Fibroblast of skin of back (primary cell): Measurements from ENCODE around the gene CDC5L. TPM values are rescaled to one million over a fixed set of nuclear protein-coding genes. Genes with fewer than 3 reads are reported as not detected.
A peak's percentile ranks its signal among the peaks of the same experiment; 100 is the strongest.
"Not testable (repeated sequence)": the region's sequence is repeated elsewhere in the genome, so short reads cannot be mapped to it uniquely, and the experiment has no call there.

Experiments used
- DNase-seq: peaks from one replicate; pipeline ENCODE4 v3.0.0-alpha.2; 2013
- polyA plus RNA-seq, 2 experiments: library from polyadenylated mRNA; unstranded; fragments of 120-200 nt; gene quantifications; one replicate each; pipeline ENCODE4 v1.2.1, GENCODE V29; 2013; ENCODE audit not compliant: insufficient read length in 2 of 2

Gene CDC5L
- 21.9 TPM for polyA plus RNA-seq (2013, experiment 1 of 2; ENCODE audit: insufficient read length)
- 17.7 TPM for polyA plus RNA-seq (2013, experiment 2 of 2; ENCODE audit: insufficient read length)

DNA sequence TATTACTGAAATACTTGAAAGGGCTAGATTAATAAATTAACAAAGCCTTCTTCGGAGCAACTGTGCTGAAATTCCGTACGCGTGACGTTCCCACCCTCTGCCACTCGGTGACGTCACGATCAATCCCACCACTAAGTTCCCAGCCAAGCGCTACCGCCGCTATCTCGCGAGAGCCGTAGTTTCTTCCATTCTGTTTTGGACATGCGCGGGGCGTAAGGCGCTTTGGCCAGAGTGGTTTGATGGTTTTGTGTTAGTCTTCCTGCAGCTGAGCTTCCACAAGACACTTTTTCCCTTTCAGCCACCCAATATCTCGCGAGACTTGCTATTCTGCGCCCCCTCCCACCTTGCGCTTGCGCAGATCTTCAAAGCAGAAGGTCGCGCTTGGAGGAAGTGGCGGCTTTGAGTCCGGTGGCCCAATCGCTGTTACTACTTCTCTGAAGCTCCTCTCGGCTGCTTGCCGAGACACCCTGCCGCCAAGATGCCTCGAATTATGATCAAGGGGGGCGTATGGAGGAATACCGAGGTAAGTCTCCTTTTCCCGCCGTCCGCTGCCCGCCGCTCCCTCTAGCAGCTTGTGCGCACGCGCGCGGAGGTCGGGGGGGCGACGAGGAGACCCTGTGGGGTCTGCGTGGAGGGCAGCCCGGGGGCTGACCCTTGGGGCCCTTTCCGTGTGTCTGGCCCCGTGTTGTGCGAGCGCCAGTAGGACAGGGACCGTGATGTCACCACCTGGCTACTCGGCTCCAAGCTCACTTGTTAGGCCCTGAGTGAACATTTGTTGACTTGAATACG is at the start of gene CDC5L:
TSS of gene CDC5L (plus strand) at position 361 of the 789 bp plus-strand sequence. CDS start at position 479, 118 bp downstream.
- peak; percentile 99 for DNase-seq

DNA sequence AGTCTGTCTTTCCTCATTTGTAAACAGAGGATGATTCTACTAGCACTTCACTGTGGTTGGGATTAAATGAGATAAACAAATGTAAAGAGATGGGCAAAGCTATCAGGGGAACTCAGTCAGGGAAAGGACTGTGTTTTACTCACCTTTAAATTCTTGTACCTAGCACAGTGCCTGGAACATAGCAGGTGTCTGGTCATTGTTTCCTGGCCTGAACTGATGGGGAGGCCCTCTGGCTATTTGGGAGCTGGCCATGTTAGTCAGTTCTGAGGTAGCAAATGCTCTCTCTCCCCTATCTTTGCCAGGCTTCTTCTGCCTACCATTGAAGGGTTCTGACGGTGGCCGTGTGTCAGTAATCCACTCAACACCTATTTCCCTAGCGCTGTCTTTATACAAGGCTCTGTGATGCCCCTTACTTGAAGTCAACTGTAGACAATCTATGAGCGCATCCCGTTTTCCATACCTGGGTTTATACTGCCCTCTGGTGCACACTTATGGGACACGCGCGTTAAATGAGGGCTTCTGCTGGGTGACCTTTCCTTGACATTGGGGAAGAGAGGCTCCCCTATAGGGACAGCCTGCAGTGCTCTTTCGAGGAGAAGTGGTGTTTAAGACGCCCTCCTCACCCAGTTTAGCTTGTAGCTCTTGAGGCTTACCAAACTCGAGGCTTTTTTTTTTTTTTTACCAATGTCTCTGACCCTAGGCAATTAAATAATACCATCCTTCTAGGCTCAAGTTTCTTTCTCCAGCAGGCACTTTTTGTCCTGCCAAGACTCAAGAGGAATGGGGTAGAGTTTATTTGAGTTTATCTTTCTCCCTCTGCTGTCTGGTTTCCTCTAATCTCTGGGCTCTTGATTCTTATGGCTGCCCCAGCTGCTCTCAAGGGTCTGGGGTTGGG is 49.0 kb upstream of the CDC5L start:
- peak; percentile 60 for DNase-seq

DNA sequence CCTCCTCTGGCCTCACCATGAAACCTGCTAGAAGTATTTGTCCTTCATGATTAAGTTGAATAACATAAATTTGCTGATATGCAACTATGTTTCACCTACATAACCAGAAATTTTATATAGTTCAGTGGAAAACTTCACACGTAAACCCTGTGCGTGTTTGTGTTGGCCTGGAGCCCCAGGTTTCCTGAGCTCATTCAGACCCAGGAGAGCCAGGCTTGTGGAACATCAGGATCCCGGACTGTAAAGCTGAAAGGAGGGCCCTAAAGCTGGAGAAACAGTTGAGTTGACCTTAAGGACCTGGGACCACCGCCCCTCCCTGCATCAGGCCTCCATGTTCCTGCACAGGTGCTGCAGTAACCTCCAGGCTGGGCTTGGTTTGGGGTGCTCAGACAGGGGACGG is 48.2 kb upstream of the CDC5L start:
- no peak for DNase-seq

DNA sequence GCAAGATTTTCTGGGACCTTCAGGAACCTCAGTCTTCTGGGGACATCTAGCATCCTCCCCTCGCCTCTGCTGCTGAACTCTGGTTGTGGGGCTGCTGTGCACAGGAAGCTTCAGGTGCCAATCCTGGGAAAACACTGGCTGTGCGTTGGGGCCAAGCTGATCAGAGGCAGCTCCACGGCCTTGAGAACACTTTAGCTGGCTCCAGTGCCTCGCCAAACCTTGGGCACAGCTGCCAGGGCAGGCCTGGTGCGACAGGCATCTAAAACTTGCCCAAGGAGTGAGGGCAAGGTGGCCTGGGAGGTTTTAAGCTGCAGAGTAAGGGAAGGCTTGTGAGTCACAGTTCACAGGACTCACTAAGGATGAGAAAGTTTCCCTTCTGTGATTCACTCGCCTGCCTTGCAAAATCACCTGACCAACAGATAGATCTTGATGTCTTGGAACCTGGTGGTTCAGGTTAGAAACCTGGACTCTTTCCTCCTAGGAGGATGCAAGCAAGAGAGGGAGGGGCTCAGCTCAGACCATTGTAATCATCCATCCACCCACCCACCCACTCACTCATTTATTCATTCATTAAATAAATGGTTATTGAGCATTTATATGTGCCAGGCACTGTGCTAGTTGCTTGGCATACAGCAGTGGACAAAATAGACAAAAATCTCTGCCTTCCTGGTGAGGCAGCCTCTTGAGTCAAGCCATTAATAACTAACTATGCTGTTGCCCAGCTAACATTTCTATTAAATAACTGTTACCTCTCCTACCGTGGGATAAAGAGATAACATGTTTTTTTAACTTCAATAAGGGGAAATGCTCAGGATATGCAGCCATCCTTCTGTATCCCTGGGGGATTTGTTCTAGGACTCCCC is 47.5 kb upstream of the CDC5L start:
- DNase-seq = no peak

DNA sequence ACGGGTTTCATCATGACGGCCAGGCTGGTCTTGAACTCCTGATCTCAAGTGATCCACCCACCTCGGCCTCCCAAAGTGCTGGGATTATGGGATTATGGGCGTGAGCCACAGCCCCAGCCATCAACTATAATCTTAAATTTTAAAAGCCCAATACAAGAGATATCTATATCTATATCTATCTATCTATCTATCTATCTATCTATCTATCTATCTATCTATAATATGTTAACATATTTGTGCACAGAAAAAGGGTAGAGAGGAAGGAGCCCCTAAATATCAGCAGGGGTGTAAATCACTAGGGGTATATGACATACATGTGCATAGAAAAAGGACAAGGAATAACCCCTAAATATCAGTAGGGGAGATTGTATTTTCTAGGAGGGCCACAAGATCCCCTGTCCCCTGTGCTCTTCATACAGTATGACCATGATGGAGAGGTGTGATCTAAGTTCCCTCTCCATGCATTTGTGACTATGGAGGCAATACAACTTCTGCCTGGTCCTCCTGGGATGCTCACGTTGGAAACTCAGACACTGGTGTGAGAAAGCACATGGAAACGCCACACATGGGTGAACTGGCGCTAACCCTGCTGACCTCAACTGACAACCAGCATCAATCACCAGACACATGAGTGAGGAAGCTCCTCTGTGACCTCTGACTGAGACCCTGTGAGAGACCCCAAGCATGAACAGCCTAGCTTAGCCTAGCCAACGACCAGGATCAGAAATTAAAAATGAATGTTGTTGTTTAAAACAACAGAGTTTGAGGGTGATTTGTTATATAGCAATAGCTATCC is 46.2 kb upstream of the CDC5L start:
- no peak for DNase-seq

DNA sequence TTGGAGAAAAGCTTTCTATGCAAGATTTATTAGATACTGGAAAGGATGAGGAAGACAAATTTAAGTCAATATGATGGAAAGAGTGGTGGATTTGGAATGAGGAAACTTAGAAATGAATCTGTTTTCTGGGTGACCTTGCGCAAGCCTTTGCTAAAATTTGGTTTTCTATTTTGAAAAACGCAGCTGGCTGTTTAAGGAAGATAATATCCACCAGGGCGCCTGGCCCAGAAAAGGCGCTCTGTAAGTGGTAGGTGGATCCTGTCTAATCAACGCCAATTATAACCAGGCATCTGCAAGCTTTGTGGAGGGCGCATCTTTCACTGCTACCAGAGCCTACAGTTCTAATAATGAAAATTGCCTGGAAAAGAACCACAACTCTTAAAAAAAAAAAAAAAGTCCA is 45.5 kb upstream of the CDC5L start:
- DNase-seq = no peak

DNA sequence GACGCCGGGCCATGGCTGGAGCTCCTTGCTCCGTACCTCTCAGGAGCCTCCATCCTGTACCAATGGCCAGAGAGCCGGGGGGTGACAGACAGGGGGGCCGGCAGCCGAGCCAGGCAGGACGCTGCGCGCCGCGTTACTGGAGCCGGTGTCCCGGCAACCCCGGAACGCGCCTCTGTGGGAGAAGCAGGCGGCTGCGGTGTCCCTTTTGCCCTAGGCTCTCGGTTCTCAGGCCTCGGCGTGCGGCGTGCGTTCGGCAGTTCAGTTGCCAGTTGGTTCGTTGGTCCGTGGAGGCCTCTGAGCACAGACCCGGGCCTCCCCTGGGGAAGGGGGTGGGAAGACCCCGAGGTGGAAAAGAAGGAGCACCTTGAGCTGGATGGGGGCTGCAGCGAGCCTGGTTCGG is 45.0 kb upstream of the CDC5L start, which contains the start of gene SPATS1:
TSS of gene SPATS1 (plus strand) at position 162 of the 400 bp plus-strand sequence. CDS start 446 bp downstream, outside the sequence.
- DNase-seq = no peak

GRCh38 chr6:44346818-44347217 is 40.7 kb upstream of the CDC5L start:
- not testable (repeated sequence) for DNase-seq

DNA sequence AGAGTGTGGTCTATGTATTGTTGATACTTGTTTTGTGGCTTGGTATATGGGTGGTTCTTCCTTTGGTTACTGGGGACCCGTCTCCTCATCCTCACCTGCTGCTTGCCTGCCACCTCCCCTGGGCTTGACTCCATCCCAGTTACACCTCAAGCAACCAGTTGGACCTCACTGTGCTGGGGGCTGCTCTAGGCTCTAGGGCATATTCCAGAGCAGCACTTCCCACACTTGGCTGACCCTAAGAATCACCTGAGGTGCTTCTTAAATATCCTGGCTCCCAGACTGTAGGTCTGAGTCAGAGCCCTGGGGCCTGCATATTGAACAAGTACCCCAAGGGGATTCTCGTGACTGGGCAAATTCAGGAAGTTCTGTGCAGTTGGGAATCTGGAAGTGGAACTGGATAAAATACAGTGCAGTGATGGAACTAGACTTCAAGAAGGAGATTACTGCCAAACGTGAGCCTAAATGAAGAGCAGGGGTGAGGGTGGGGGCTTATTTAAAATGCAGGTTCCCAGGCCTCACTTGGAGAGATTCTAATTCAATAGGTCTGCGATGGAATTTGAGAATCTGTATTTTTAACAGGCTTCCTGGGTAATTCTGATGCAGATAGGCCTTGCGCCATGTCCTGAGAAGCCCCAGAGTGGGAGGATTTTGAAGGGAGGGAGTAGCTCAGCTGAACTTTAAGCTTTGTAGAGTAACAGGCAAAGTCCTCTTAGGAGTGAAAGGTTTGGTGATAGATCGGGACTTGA is 37.4 kb upstream of the CDC5L start:
- DNase-seq = no peak

DNA sequence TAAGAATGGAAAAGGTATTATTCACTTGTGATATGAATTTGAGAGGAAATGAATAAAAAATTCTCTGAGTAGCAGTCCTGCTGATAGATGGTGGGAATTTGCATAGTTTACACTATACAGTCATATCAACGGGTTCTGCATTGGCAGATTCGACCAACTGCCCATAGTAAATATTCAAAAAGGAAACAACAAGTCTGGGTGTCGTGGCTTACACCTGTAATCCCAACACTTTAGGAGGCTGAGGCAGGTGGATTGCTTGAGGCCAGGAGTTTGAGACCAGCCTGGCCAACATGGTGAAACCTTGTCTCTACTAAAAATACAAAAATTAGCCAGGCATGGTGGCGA is 36.9 kb upstream of the CDC5L start:
- DNase-seq = not testable (repeated sequence)

DNA sequence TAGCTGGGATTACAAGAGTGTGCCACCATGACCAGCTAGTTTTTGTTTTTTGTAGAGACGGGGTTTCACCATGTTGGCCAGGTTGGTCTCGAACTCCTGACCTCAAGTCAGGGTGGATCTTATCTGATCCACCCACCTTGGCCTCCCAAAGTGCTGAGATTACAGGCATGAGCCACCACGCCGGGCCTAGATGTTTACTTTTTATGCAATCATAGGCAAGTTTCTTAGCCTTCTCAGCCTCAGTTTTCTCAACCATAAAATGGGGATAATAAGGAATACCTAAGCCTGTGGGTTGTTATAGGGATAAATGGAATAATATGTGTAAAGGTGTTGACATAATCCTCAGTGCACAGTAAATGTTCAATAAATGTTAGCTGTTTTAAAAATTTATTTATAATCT is 35.2 kb upstream of the CDC5L start:
- DNase-seq = no peak

DNA sequence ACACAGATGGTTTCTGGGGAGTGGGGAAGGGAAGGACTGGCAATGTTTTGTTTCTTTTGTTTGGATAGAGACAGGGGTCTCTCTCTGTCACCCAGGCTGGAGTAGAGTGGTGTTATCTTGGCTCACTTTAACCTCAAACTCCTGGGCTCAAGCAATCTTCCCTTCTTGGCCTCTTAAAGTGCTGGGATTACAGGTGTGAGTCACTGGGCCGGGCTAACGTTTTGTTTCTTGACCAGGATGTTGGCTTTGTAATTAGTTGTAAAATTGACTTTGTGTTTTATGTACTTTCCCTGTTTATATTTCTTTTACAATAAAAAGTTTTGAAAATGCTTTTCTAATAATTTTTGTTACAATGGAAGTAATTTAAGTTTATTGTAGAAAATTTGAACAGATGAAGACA is 34.2 kb upstream of the CDC5L start:
- no peak for DNase-seq

GRCh38 chr6:44355640-44356039 is 31.9 kb upstream of the CDC5L start:
- no peak for DNase-seq

DNA sequence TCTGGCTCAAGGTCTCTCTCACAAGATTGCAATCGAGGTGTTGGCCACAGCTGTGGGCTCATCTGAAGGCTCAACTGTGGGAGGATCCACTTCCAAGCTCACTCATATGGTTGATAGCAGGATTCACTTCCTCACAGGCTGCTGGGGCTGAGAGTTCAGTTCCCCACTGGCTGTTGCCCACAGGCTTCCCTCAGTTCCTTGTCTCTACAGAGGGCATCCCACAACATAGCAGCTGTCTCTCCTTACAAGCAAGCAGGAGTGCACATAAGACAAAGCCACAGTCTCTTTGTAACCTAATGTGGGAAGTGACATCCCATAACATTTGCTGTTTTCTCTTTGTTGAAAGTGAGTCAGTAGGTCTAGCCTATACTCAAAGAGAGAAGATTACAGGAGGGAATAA is 31.0 kb upstream of the CDC5L start:
- no peak for DNase-seq

DNA sequence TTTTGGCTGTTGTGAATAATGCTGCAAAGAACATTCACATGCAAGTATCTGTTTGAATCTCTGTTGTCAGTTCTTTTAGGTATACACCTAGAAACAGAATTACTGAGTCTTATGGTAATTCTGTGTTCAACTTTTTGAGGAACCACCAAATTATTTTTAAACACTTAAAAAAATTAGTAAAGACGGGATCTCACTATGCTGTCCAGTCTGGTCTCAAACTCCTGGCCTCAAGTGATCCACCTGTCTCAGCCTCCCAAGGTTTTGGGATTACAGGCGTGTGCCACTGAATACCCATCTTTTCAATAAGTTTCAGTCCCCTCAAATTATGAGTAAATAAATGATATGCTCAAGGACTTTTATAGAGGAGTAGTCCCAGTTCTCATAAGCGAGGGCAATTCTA is 27.5 kb upstream of the CDC5L start:
- DNase-seq = no peak

GRCh38 chr6:44361947-44362346 is 25.6 kb upstream of the CDC5L start:
- no peak for DNase-seq

DNA sequence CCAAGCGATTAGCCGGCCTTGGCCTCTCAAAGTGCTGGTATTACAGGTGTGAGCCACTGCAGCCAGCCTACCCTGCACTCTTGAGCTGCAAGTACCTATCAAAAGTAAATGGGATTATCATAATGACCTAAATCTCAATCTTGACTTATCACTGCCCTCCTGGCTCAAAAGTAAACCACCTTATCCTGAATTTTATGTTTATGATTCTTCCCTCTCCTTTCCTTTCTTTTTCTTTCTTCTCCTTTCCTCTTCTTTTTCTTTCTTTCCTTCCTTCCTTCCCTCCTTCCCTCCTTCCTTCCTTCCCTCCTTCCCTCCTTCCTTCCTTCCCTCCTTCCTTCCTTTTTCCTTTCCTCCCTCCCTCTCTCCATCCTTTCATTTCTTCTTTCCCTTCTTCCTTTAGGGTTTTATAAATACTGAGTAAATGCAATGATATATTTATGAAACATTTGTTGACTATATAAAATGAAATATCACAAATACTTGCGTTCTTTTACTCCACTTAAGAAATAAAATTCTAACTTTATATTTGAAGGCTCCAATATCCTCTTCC is 24.1 kb upstream of the CDC5L start:
- DNase-seq = no peak

DNA sequence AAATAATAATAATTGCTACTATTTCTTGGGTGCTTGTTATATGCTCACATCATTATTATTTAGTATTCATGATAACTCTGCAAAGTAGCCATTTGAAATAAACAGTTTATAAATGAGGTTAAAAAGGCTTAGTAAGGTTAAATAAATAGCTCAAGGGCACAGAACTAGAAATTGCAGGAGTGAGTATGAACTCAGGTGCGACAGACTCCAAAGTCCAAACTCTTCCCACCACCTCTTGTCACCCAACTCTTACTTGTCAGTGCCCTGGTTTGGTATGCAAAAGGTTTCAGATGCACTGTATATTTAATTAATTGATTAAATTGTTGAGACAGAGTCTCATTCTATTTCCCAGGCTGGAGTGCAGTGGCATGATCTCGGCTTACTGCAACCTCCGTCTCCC is 20.7 kb upstream of the CDC5L start:
- no peak for DNase-seq

GRCh38 chr6:44367681-44368080 is 19.8 kb upstream of the CDC5L start:
- DNase-seq = no peak

DNA sequence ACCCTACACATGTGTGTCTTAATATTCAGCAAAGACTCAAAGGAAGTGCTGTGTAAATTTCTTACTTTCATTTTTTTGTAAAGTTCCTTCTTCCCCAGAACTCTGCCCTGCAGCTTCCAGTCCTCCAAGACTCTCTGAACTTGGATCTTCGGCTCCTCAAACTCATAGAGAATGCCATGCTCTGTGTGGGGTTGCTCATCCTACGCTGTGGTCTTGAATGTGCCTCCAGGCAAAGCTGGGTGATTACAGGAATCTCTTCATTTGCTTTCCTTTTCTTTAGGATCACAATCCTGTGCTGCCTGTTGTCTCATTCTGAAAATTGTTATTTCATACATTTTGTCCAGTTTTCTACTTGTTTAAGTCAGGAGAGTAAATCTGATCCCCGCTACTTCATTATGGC is 14.5 kb upstream of the CDC5L start:
- DNase-seq = no peak

DNA sequence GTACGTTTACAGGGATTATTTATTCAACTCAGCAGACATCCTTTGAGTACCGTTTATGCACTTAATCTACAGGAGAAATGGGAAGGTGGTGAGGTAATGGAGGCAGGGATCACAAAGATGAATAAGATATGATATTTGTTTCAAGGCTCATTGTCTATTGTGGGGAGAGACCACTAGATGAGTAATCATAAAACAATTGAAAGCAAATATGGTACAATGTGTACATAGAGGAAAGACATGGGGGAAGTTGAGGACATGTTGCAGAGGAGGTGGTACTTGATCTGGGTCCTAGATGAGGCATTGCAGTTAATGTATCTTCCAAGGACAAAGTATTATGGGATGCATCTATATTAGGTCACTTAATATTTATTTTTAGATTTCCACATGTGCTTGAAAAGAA is 13.7 kb upstream of the CDC5L start:
- DNase-seq = peak; percentile 8
